ENCODE data around the gene ARHGEF7. TPM values are rescaled to one million over a fixed set of nuclear protein-coding genes. Genes with fewer than 3 reads are reported as not detected.

ARHGEF7 gene
- total RNA-seq, 2 experiments from 2014 or later: 67.0 to 71.2 TPM

DNA sequence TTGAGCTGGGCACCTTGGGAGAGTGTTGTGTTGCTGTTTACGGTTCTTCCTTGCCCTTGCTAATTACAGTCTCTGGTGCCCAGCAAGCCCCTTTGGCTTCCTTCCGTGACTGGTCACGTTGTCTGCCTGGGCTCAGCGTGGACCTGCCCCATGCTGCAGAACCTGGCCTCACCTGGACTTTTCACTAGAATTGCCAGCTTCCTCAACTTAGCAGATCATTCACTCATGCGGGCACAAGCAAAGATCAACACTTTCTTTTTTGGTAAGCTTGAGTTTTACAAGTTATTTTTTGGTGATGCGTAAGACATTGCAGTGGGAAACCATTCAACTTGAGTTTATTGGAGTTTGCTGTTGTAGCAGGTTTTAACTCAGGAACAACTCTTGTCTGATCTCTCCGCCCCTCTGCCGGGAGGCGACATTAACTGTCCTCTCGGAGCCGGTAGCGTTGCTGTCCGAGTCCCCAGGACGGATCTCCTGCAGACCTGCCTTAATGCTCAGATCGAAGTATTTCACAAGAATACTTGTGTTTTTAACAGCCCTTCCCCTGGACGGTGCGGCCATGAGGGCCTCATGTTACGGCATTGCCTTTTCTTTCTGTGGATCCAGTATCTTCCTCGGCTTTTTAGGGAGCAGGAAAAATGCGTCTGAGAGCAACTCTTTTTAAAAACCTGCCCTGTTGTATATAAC is 189.6 kb downstream of the ARHGEF7 start:
- H3K4me1 Mint-ChIP-seq (ENCODE audit: low read depth): peaks cover 4% of the 10 kb centered on the region
- intact Hi-C loops (cut with micrococcal nuclease): no loop called here
- ChIA-PET POLR2A (no interaction called here), CTCF (no interaction called here)
- TF ChIP-seq, protein P1, sequence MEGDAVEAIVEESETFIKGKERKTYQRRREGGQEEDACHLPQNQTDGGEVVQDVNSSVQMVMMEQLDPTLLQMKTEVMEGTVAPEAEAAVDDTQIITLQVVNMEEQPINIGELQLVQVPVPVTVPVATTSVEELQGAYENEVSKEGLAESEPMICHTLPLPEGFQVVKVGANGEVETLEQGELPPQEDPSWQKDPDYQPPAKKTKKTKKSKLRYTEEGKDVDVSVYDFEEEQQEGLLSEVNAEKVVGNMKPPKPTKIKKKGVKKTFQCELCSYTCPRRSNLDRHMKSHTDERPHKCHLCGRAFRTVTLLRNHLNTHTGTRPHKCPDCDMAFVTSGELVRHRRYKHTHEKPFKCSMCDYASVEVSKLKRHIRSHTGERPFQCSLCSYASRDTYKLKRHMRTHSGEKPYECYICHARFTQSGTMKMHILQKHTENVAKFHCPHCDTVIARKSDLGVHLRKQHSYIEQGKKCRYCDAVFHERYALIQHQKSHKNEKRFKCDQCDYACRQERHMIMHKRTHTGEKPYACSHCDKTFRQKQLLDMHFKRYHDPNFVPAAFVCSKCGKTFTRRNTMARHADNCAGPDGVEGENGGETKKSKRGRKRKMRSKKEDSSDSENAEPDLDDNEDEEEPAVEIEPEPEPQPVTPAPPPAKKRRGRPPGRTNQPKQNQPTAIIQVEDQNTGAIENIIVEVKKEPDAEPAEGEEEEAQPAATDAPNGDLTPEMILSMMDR (IDR thresholded peaks at IDR 0.05): no peak
- no peak overlapping the region for H3K27ac Mint-ChIP-seq
- no peak for ATAC-seq
- no peak for DNase-seq
- peaks cover 72% of the 10 kb centered on the region for H3K36me3 Mint-ChIP-seq (ENCODE audit: low read depth)
- no peak overlapping the region for H3K4me3 Mint-ChIP-seq
- H3K9me3 Mint-ChIP-seq: peaks cover 8% of the 10 kb centered on the region
- no peaks in the 10 kb centered on the region for H3K27me3 Mint-ChIP-seq

DNA sequence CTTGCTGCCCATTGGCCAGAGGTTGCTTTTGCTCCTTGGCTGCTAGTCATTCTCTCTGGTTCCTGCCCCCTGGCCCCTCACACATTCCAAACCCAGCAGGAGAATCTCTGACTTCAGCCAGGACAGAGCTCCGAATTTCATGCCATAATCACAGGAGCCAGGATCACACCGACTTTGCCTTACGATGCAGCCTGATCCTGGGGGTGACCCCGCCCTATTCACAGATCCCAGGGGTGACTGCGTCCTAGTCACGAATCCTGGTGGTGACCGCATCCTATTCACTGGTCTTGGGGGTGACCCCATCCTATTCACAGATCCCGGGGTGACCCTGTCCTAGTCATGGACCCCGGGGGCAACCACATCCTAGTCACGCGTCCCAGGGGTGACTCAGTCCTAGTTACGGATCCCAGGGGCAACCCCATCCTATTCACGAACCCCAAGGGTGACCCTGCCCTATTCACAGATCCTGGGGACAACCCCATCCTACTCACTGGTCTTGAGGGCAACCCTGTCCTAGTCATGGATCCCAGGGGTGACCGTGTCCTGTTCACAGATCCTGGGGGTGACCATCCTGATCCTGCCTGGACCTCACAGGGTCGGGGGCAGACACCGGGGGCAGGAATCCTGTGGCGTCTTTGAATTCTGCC is 198.0 kb downstream of the ARHGEF7 start:
- DNase-seq (no peak), ATAC-seq (no peak)
- Mint-ChIP-seq H3K4me3 (no peak overlapping the region), H3K36me3 (ENCODE audit: low read depth) (peaks cover 44% of the 10 kb centered on the region), H3K27ac (no peak overlapping the region), H3K9me3 (peaks cover 32% of the 10 kb centered on the region), H3K27me3 (no peaks in the 10 kb centered on the region), H3K4me1 (ENCODE audit: low read depth) (no peaks in the 10 kb centered on the region)
- TF ChIP-seq, protein P1 (IDR thresholded peaks at IDR 0.05): no peak
- POLR2A ChIA-PET: no interaction called here
- intact Hi-C loops (cut with micrococcal nuclease): no loop called here
- CTCF ChIA-PET: no interaction called here

DNA sequence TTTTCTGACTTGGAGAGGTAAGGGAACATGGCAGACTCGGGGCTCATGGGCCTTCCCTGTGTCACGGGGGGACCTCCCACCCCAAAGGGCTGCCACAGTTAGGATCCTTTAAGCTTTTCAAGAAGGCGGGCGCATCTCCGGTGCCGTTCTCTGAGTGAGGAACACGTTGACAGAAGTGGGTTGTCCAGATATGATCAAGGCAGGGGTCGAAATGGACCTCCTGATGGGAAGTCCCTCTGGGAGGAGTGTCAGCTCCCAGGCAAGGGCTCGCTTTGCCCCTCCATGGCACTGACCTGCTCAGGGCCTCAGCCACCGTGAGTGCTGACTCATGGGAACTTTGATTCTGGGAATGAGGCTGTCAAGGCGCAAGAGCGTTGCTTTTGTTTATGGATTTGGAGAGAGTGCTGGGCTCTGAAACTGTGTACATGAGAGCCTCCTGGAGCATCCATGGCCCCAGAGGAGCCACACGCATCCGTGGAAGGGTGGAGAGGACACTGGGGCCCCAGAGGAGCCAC is 198.9 kb downstream of the ARHGEF7 start:
- DNase-seq: no peak
- CTCF ChIA-PET: no interaction called here
- Mint-ChIP-seq H3K36me3 (ENCODE audit: low read depth) (peaks cover 37% of the 10 kb centered on the region), H3K4me1 (ENCODE audit: low read depth) (no peaks in the 10 kb centered on the region), H3K9me3 (peaks cover 32% of the 10 kb centered on the region), H3K4me3 (no peak overlapping the region), H3K27me3 (no peaks in the 10 kb centered on the region), H3K27ac (no peak overlapping the region)
- TF ChIP-seq, protein P1 (IDR thresholded peaks at IDR 0.05): no peak
- intact Hi-C loops (cut with micrococcal nuclease): no loop called here
- no peak for ATAC-seq
- POLR2A ChIA-PET: no interaction called here

DNA sequence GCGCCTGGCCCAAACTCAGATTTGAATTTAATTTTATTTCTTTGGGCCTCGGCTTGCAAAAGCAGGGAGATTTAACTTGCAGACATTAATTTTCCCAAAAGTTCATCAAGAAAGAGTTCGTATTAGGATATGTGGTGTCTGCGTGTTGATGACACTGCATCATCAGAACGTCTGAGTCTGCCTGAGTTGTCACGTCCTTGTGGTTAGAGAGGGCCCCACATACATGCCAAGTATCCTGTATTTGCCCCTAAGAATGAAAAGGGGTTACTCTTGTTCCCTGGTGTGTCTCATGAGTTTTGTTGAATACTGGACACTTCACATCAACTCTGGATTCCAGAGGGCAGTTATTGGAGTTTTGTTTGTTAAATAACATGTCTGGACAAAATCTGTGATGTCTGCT is 199.7 kb downstream of the ARHGEF7 start:
- Mint-ChIP-seq H3K4me1 (ENCODE audit: low read depth) (no peaks in the 10 kb centered on the region), H3K27me3 (no peaks in the 10 kb centered on the region), H3K27ac (peak overlapping the region; percentile 6), H3K9me3 (peaks cover 27% of the 10 kb centered on the region), H3K4me3 (no peak overlapping the region), H3K36me3 (ENCODE audit: low read depth) (peaks cover 33% of the 10 kb centered on the region)
- intact Hi-C loops (cut with micrococcal nuclease): no loop called here
- TF ChIP-seq, protein P1 (IDR thresholded peaks at IDR 0.05): no peak
- POLR2A ChIA-PET: no interaction called here
- CTCF ChIA-PET: no interaction called here
- no peak for ATAC-seq
- DNase-seq: no peak

DNA sequence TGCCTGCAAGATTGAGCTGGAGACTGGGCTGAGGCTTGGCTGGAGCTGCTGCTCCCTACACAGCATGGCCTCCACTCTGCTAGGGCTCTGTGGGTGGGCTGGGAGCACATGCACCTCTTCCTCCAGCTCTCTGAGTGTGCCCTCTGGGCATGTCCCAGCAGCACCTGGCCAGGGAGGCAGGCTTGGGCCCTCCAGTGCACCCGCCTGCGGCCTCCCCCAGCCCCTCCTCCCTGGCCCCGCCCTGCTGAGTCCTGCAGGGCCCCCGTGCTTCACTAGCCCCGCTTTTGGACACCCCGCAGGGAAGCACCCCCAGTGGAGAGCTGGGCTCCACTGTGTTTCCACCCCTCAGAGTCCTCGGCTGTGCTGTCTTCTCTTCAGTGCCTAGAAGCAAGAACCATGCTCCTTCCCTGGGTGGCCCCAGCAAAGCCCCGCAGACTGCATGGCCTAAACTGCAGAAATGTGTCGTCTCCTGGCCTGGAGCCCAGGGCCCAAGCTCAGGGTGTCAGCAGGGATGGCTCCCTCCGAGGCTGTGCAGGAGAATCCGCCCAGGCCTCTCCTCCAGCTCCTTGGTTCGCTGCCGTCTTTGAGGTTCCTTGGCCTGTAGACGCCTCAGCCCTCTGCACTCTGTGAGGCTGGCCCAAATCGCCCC is 200.4 kb downstream of the ARHGEF7 start:
- TF ChIP-seq, protein P1 (IDR thresholded peaks at IDR 0.05): no peak
- DNase-seq (no peak), ATAC-seq (no peak)
- Mint-ChIP-seq H3K27me3 (no peaks in the 10 kb centered on the region), H3K27ac (peak overlapping the region; percentile 6), H3K4me3 (no peak overlapping the region), H3K36me3 (ENCODE audit: low read depth) (peaks cover 27% of the 10 kb centered on the region), H3K4me1 (ENCODE audit: low read depth) (no peaks in the 10 kb centered on the region), H3K9me3 (peaks cover 21% of the 10 kb centered on the region)
- ChIA-PET CTCF (no interaction called here), POLR2A (no interaction called here)
- intact Hi-C loops (cut with micrococcal nuclease): no loop called here

All from activated CD8-positive, alpha-beta T cell treated with anti-CD3 and anti-CD28 coated beads for 36 hours (primary cell).